Right renal cortex interstitium (tissue), 3 donors: ENCODE data around the gene SPDYE6. TPM values are rescaled to one million over a fixed set of nuclear protein-coding genes. Genes with fewer than 3 reads are reported as not detected.

Source experiments
- polyA plus RNA-seq, 3 donors: library from polyadenylated mRNA; unstranded; fragments of 120-200 nt; gene quantifications; one replicate each; pipeline ENCODE4 v1.2.1, GENCODE V29; 2013; ENCODE audit not compliant: insufficient read length in 3 of 3

SPDYE6 gene
- polyA plus RNA-seq, 3 donors, result 1.3 to 2.4 (median 2.2) TPM

Other genes starting within 250 kb of the SPDYE6 start
- gene SH2B2, start 69.6 kb downstream of the SPDYE6 start, polyA plus RNA-seq, result 1 to 10 TPM; 2.9 to 4.1 (median 3.4) TPM
- 10 to 100 TPM; 27.8 to 33.7 (median 28.7) TPM for gene PRKRIP1, start 39.9 kb upstream of the SPDYE6 start, polyA plus RNA-seq
- gene ORAI2, start 77.1 kb upstream of the SPDYE6 start, polyA plus RNA-seq, result 10 to 100 TPM; 14.9 to 19.4 (median 17.8) TPM
- gene ALKBH4, start 108.4 kb upstream of the SPDYE6 start, polyA plus RNA-seq, result 10 to 100 TPM in 1 of 3 donors, 1 to 10 TPM in 2; 9.7 to 12.3 (median 9.7) TPM
- gene LRWD1, start 108.5 kb upstream of the SPDYE6 start, polyA plus RNA-seq, result 10 to 100 TPM; 15.5 to 17.5 (median 16.7) TPM
- gene POLR2J, start 122.5 kb upstream of the SPDYE6 start, polyA plus RNA-seq, result 10 to 100 TPM; 25.4 to 28.1 (median 25.6) TPM
- gene RASA4B, start 161.3 kb upstream of the SPDYE6 start, polyA plus RNA-seq, result 10 to 100 TPM in 1 of 3 donors, 1 to 10 TPM in 2; 5.4 to 11.7 (median 6.6) TPM
- gene UPK3BL2, start 187.3 kb upstream of the SPDYE6 start, polyA plus RNA-seq, result 1 to 10 TPM; 4.4 to 5.0 (median 4.4) TPM
- gene SPDYE2, start 194.8 kb upstream of the SPDYE6 start, polyA plus RNA-seq, result 1 to 10 TPM in 2 of 3 donors, under 1 TPM in 1; 0.58 to 1.9 (median 1.1) TPM
- 10 to 100 TPM; 63.2 to 98.1 (median 98.0) TPM for gene POLR2J3, start 216.1 kb upstream of the SPDYE6 start, polyA plus RNA-seq